HT-29 (cell line): ENCODE measurements around the gene GLTP. TPM values are rescaled to one million over a fixed set of nuclear protein-coding genes. Genes with fewer than 3 reads are reported as not detected.
A peak's percentile ranks its signal among the peaks of the same experiment; 100 is the strongest.

Experiments
- DNase-seq: peaks from one replicate; pipeline ENCODE4 v3.0.0-alpha.2; 2015; ENCODE audit warnings: low spot score
- total RNA-seq: library from RNA; depleted of rRNA; stranded (reverse); fragments of >200 nt; shearing (Covaris generic); gene quantifications from 2 replicates; pipeline ENCODE4 v1.2.3, GENCODE V29; 2014

Gene GLTP
- total RNA-seq, 1 experiment from 2014 or later, result 23.7 TPM

- DNase-seq, result peak; percentile 90
Observed at GRCh38 chr12:109844983-109845823, 35.1 kb downstream of the GLTP start.

- DNase-seq, result no peak
Observed at GRCh38 chr12:109844091-109844490, 36.2 kb downstream of the GLTP start.

- no peak for DNase-seq
Observed at GRCh38 chr12:109842021-109842420, 38.3 kb downstream of the GLTP start.

DNA sequence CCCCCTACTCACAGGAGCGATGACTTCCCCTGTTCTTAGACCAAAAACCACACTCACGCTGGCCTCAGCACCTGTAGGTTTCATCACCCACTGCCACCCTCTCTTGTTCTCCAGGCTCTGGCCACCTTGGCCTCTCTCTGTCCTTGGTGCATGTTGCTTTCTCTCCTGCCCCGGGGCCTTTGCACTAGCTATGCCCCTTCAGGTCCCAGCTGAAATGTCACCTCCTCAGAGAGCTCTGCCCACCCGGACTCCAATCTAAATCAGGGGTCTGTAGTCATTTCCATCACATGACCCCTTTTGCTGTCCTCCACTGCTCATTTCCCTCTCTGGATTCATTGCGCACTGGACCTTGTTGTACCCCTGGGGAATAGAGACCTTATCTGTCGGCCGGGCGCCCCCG, 39.0 kb downstream of the GLTP start:
- DNase-seq, result no peak

DNA sequence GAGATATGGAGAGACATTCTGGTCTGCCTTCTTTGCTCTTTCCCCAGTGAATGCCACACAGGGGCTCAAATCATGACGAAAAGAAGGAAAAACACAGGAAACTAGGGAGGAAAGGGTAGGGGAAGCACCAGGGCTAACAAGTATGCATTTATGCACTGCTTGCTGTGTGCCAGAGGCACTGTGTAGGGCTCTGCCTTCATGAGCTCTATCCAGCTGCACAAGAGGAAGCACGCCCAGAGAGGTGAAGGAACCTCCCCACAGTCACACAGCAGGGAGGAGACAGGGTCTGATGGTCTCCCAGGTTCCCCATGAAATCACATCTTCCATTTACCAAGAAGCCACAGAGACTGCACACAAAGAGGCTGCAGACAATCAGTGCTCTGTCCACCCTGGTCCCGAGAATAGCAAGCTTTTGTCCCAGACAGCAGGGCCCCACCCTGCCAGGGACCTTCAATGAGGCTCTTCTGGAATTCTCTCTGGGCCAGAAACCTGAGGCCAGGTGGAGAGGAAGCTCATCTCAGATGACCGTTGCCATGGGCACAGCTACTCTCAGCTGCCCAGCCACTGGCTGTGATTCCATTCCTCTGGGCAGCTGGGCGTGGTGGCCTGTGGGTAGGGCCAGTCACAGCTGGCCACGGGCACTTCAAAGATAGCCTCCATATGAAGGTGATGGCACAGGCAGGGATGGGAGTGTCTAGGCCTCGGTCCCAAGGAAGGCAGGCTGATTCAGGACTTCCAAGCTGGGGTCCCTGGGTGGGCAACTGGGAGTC, 39.9 kb downstream of the GLTP start:
- peak; percentile 74 for DNase-seq

GRCh38 chr12:109839444-109839843, 40.9 kb downstream of the GLTP start:
- DNase-seq, result no peak

DNA sequence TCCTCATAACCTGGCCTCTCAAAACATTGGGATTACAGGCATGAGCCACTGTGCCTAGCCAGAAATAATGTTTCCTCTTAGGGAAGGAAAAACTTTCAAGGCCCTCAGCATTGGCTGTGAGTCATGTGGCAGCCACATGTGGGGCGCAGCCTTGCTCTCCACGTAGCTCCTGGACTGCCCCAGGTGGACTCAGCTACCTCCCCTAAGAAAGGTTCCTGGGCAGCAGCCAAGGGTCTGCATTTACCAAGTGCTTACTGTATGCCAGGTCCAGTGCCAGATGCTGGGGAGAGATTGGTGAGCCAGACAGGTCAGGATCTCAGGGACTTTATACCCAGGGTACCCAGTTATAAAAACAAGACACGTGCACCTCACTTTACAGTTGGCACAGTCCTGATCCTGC, 43.4 kb downstream of the GLTP start:
- DNase-seq, result no peak

GRCh38 chr12:109835827-109836226, 44.5 kb downstream of the GLTP start:
- DNase-seq, result no peak

GRCh38 chr12:109833307-109834189, 46.8 kb downstream of the GLTP start, which contains the start of gene TRPV4:
Gene TRPV4, minus strand, starts transcription at chr12:109833398. Its CDS starts 18,602 bp downstream, at chr12:109814796.
- DNase-seq, result no peak

DNA sequence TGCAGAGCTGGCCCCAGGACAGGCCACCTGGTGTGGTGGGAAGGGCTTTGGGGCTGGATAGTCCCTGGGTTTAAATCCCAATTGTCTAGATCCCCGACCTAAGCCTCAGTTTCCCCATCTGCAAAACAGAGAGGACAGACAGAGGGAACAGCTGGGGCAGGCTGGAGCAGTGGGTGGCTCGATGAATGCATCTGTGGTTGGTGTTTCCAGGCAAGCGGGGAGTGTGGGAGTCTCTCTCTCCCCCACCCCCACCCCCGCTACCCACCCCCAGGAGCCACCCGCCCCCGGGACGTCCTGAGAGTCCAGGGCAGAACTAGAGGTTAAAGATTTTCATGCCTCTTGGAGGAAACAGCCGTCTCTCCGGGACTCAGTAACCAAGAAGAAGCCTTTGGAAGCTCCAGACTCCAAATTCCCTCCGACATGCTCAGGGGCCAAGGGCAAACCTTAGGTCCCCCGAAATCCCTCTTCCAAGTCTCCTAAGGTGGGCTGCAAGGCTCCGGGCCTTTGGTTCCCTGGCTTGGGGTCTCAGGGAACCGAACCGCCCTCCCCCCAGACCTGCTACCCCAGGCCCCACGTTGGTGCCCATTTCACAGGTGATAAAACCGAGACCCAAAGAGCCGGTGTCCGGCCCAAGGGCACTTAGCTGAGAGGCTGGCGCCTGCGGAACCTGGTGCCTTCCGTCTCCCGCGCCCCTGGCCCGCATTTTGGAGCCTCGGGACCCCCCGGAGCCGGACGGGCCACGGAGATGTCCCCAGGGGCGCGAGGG, 47.6 kb downstream of the GLTP start:
- no peak for DNase-seq

DNA sequence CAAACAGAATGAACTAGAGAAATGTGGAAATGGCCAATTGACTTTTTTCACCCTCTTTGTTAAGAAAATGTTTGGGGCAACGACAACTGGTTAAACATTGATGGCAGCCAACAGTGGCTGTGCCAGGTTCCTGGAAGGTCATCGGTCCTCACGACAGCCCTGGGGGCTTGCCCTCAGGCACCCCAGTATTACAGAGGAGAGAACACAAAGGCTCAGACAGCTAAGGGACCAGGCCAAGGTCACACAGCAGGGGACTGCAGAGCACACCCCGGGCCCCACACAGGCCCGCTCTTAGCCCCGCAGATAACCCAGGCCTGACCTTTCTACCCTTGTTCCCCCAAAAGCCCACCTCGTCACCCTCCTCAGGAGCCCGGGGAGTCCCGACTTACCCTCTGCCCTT, 48.4 kb downstream of the GLTP start:
- DNase-seq, result no peak

DNA sequence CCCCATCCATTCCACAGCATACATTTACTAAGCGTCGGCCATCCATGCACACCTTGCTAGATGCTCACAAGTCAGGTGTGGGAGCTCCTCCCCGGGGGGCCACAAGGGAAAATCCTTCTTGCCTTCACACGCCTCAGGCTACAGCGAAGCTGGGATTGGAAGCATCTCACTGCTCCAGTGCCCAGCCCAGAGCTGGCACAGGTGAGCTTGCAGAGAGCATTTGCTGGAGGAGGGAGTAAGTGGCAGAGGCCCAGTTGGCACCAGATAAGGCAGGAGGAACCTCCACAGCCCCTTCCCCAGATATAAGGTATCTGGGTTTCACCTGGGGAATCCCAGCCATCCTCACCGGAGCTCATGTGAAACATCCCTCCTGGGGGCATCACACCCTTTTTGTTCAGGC, 49.0 kb downstream of the GLTP start:
- DNase-seq, result no peak

GRCh38 chr12:109830718-109831117, 49.6 kb downstream of the GLTP start:
- no peak for DNase-seq

GRCh38 chr12:109830267-109830666, 50.1 kb downstream of the GLTP start:
- no peak for DNase-seq

DNA sequence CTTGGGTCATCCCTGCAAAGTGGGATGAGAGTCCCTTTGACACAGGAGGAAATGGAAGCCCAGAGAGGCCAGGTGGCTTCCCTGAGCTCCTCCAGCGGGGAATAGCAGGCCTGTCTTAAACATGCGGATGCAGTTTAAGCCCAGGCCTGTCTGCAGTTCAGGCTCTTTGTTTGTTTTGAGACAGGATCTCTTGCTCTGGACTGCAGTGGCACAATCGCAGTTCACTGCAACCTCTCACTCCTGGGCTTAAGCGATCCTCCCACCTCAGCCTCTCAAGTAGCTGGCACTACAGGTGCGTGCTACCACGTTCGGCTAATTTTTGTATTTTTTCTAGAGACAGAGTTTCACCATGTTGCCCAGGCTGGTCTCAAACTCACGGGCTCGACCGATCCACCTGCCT, 50.7 kb downstream of the GLTP start:
- DNase-seq, result no peak

DNA sequence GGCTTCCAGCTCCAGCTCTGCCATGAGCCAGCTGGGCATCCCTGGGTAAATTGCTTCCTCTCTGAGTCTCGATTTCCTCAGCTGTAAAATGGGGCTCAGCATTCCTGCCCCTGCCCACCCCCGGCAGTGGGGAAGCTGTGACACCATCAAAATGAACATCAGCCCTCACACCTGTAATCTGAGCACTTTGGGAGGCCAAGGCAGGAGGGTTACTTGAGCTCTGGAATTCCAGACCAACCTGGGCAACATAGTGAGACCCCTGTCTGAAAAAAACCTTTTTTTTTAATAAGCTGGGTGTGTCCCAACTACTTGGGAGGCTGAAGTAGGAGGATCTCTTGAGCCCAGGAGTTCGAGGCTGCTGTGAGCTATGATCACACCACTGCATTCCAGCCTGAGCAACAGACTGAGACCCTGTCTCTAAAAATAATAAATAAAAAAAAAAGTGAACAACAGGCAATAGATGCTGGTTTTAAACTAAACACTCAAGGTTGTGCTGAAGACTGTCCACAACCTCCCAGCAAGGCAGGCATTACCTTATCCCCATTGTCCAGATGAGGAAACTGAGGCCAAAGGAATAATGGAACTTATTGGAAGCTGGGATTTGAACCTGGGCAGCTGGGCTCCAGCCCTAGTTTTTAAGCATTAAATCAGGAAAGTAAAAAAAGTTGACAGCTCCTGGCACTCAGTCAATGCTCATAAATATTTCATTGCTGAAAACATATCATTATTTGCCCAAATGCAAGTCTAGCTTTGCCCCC, 51.4 kb downstream of the GLTP start:
- no peak for DNase-seq

GRCh38 chr12:109827566-109828550, 52.5 kb downstream of the GLTP start:
- no peak for DNase-seq

GRCh38 chr12:109827080-109827479, 53.3 kb downstream of the GLTP start:
- no peak for DNase-seq

GRCh38 chr12:109824731-109825130, 55.6 kb downstream of the GLTP start:
- DNase-seq, result no peak
